SU-DHL-6 (cell line): Measurements from ENCODE around the gene GAPDHS.

ENCODE experiments used
- CTCF ChIP-seq: fragments of 200-600 bp; sonication (generic); IDR thresholded peaks from one replicate; pipeline ENCODE4 v1.5.1; 2017; ENCODE audit warnings: antibody characterized with exemption, mild to moderate bottlenecking, low read length, moderate library complexity; ENCODE audit not compliant: insufficient read depth, poor library complexity, severe bottlenecking
- EZH2phosphoT487 ChIP-seq: fragments of 200-600 bp; sonication (generic), shearing (Covaris generic); conservative IDR thresholded peaks from 2 replicates; pipeline ENCODE4 v1.6.1; 2018; ENCODE audit warnings: mild to moderate bottlenecking, antibody characterized with exemption, low read length, moderate library complexity, mixed read lengths

GRCh38 chr19:35560677-35561076, 27.4 kb downstream of the GAPDHS start:
- TF ChIP-seq CTCF (no peak), EZH2phosphoT487 (no peak)
